Daoy (cell line): ENCODE data around the gene LRP10. TPM values are rescaled to one million over a fixed set of nuclear protein-coding genes. Genes with fewer than 3 reads are reported as not detected.

Source experiments
- DNase-seq: peaks from one replicate; pipeline ENCODE4 v3.0.0-alpha.2; 2015; ENCODE audit warnings: low read depth
- total RNA-seq: library from RNA; depleted of rRNA; stranded (reverse); fragments of >200 nt; shearing (Covaris generic); gene quantifications from 2 replicates; pipeline ENCODE4 v1.2.3, GENCODE V29; 2014

The LRP10 gene
- total RNA-seq, 1 experiment from 2014 or later = 21.1 TPM

- DNase-seq = no peak
Measured at GRCh38 chr14:22865424-22866405, 5.8 kb upstream of the LRP10 start.

DNA sequence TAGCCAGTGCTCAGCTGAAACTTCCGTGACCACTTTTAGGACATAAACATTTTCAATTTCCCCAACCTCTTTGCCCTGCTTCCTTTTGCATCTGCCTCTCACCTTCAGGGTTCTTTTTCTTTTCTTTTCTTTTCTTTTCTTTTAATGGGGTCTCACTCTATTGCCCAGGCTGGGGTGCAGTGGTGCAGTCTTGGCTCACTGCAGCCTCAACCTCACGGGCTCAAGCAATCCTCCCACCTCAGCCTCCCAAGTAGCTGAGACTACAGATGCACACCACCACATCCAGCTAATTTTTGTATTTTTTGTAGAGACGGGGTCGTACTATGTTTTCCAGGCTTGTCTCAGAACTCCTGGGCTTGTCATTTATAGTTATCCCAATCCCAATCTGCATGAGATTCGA is 4.7 kb upstream of the LRP10 start:
- no peak for DNase-seq

GRCh38 chr14:22870811-22871223 is 723 bp upstream of the LRP10 start:
- no peak for DNase-seq

GRCh38 chr14:22872033-22872832 is 693 bp downstream of the LRP10 start:
- DNase-seq = peak; percentile 86

- DNase-seq = no peak
Measured at GRCh38 chr14:22872833-22873520, 1.4 kb downstream of the LRP10 start.

- no peak for DNase-seq
Measured at GRCh38 chr14:22875003-22875747, 3.6 kb downstream of the LRP10 start.

DNA sequence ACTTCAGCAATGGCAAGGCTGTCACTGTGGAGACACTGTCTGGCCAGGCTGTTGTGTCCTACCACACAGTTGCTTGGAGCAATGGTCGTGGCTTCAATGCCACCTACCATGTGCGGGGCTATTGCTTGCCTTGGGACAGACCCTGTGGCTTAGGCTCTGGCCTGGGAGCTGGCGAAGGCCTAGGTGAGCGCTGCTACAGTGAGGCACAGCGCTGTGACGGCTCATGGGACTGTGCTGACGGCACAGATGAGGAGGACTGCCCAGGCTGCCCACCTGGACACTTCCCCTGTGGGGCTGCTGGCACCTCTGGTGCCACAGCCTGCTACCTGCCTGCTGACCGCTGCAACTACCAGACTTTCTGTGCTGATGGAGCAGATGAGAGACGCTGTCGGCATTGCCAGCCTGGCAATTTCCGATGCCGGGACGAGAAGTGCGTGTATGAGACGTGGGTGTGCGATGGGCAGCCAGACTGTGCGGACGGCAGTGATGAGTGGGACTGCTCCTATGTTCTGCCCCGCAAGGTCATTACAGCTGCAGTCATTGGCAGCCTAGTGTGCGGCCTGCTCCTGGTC is 4.3 kb downstream of the LRP10 start:
- no peak for DNase-seq

DNA sequence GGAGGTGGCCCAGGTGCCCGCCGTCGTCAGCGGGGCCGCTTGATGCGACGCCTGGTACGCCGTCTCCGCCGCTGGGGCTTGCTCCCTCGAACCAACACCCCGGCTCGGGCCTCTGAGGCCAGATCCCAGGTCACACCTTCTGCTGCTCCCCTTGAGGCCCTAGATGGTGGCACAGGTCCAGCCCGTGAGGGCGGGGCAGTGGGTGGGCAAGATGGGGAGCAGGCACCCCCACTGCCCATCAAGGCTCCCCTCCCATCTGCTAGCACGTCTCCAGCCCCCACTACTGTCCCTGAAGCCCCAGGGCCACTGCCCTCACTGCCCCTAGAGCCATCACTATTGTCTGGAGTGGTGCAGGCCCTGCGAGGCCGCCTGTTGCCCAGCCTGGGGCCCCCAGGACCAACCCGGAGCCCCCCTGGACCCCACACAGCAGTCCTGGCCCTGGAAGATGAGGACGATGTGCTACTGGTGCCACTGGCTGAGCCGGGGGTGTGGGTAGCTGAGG is 5.5 kb downstream of the LRP10 start:
- DNase-seq = no peak

DNA sequence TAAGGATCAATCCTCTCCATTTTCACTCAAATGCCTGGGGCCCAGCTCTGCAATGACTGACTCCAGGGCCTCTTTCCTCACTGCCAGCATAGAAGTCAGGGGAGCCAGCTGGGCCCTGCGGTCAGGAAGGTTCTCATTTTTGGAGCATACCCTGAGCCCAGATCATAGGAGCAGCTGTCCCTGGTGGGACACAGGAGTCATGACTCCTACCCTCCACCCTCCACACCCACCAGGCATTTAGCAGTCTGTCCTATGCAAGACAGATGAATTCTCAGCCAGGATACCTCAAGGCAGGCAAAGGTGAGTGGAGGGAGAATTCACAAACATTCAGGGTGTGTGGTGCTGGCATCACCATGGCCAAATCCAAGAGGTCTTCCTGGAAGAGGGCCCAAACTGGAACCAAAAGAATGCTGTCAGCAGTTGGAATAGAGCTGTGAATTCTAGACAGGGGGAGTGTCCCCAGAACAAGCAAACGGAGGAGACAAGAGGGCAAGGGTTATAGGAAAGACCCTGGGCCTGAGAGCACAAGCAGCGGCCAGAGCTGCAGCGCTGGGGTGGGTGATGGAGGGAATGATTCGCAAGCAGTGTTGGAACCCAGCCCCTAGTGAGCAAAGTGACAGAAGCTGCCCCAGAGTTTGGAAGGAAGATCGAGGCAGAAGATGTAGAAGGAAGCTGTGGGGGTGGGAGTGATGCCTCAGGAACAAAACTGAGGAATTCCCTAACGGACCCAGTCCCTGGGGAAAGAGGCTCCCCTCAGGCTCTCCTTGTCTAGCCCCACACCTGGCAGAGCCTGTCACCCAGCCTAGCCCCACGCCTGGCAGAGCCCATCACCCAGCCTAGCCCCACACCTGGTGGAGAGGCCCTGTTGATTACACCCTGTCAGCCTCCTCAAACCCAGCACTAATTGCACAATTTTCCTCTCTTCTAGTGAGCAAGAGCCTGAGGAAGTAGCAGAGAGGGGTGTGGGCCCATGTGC is 7.0 kb downstream of the LRP10 start:
- DNase-seq = no peak

GRCh38 chr14:22882064-22882463 is 10.5 kb downstream of the LRP10 start:
- DNase-seq = no peak

- peak; percentile 32 for DNase-seq
Measured at GRCh38 chr14:22882529-22883172, 11.1 kb downstream of the LRP10 start.

DNA sequence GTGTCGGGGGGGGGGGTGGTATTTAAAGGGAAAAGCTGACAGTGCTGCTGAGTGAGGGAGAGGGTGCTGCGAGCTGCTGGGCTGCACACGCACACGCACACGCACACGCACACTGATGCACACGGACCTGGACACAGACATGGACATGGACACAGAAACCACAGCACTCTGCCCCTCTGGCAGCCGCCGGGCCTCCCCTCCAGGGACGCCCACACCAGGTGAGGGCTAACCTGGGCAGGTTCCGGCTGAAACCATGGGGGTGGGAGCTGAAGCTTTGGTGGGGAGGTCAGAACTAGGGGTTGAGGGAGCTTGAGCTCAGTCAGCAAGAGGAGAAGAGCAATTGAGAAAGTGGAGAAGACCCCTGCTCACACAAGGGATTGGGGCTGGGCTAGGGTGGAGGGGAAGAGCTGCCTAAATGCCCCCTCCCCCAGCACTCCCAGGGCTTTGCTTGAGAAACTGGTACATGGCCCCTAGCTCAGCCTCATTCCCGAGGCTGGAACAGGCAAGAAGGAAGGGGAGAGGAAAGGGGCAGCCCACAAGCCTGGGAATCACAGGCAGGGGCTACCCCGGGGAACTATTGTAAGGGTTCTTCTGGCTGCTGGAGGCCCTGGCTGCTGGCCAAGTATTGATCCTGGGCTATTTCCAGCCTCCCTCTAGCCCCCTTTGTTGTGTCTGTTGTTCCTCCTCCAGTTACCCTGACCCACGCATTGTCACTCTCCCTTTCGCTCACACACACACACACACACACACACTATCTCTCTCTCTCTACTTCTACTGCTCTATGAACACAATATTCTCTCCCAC is 11.8 kb downstream of the LRP10 start, which contains the start of gene REM2:
Gene REM2 (plus strand): TSS at position 50 of the 804 bp plus-strand sequence. CDS start 66 bp downstream, at position 116.
- DNase-seq = no peak

DNA sequence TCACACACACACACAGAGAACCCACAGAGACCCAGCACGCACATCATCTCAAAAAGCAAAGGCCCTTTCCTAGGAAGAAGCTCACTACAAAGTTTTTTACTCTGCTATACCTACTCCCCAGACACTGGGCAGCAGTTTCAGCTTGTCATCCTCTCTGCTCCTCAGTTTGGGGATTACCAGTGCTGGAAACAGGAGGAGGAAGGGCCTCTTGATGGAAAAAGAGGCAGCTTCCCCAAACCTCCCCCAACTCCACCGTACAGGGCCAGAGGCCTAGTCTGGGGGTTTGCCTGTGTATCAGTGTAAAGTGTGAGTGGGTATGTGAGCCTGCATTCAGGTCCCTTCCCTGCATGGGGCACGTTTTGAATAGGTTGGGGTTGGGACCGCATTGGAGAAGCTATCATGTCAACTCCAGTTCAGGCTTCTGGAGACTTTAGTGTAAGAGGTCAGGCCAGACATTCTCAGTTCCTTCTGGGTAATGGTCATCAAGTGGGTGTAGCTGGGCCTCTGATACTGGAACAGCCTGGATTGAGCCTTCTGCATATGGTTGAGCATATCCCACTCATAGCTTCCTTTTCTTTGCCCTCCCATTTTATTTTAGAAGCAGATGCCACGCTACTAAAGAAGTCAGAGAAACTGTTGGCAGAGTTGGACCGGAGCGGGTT is 12.7 kb downstream of the LRP10 start:
- no peak for DNase-seq

GRCh38 chr14:22884738-22885523 is 13.4 kb downstream of the LRP10 start:
- DNase-seq = no peak

GRCh38 chr14:22885975-22886374 is 14.4 kb downstream of the LRP10 start:
- DNase-seq = no peak

DNA sequence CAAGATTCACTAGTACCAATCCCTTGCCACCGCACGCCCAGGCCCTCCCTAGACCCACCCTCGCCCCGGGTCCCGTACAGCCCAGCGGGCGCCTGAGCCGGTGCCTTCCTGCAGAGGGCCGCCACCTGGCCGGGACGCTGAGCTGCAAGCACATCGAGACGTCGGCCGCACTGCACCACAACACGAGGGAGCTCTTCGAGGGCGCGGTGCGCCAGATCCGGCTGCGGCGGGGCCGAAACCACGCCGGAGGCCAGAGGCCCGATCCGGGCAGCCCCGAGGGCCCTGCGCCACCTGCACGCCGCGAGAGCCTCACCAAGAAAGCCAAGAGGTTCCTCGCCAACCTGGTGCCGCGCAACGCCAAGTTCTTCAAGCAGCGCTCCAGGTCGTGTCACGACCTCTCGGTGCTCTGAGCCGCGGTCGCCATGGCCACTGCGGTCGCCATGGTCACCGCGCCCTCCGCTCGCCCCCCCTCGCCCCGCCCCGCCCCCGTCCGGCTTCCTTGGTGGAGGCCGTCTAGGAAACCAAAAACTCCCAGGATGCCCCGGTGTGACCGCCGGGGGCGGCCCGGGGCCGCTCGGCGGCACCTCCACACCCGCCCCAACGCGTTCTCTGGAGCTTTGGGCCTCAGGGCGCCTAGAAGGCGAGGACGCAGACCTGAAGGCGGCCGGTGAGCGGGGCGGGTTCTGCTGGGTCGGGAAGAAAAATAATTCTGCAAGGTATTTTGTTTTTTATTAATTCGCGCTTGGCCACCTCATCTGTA is 15.1 kb downstream of the LRP10 start:
- peak; percentile 57 for DNase-seq
